Activated naive CD4-positive, alpha-beta T cell (primary cell): ENCODE measurements around the gene PREB.

ENCODE experiments used
- DNase-seq, 4 experiments: peaks; one replicate each; lab custom pipeline; 2025; lab: John Stamatoyannopoulos, UW

Gene PREB

GRCh38 chr2:27082773-27083409 is 51.5 kb downstream of the PREB start:
- no peak for DNase-seq

- no peak for DNase-seq
Observed at GRCh38 chr2:27081984-27082772, 52.3 kb downstream of the PREB start.
